Tibial artery (tissue), 4 donors: Measurements from ENCODE around the gene CIITA.

Source experiments
- DNase-seq, 2 donors: peaks; one replicate each; pipeline ENCODE4 v3.0.0-alpha.2; 2019
- H3K27ac ChIP-seq, 2 donors: fragments of 200-600 bp; sonication (generic) in 1 of 2; 1 replicate in 1 of 2; 2 replicates in 1 of 2; pipeline ENCODE4 v1.5.1; 2018 to 2019; ENCODE audit warnings: mild to moderate bottlenecking in 1 of 2
- H3K27me3 ChIP-seq, 2 donors: fragments of 200-600 bp; sonication (generic) in 1 of 2; one replicate each; pipeline versions ENCODE4 v1.5.1 to v1.6.0; 2016 to 2019
- H3K36me3 ChIP-seq, 3 donors: fragments of 200-600 bp; sonication (generic) in 2 of 3; one replicate each; pipeline ENCODE4 v1.5.1; 2016 to 2019; ENCODE audit warnings: mild to moderate bottlenecking in 2 of 3
- H3K4me1 ChIP-seq, 4 donors: fragments of 200-600 bp; sonication (generic) in 2 of 4; 1 replicate in 3 of 4; 2 replicates in 1 of 4; pipeline ENCODE4 v1.5.1; 2016 to 2019
- H3K4me3 ChIP-seq, 2 donors: fragments of 200-600 bp; sonication (generic) in 1 of 2; 1 replicate in 1 of 2; 2 replicates in 1 of 2; pipeline ENCODE4 v1.5.1; 2018 to 2019; ENCODE audit warnings: mild to moderate bottlenecking in 2 of 2
- H3K9me3 ChIP-seq, 3 donors: fragments of 200-600 bp; sonication (generic) in 1 of 3; one replicate each; pipeline ENCODE4 v1.5.1; 2016 to 2019
- intact Hi-C: fragments of 100-400 bp; cut with DNase I; formaldehyde crosslinking; loops from one replicate; pipeline ENCODE4 v1.15.0; 2023; ENCODE audit warnings: low total_unique reads
- TF ChIP-seq, protein P1 (sequence below), 2 experiments: fragments of 200-600 bp in 1 of 2; fragments of 450-650 bp in 1 of 2; IDR thresholded peaks; one replicate each; pipeline ENCODE4 v1.5.1; 2017 to 2019; ENCODE audit warnings: antibody characterized with exemption in 2 of 2, mild to moderate bottlenecking in 1 of 2, moderate library complexity in 1 of 2

The CIITA gene

DNA sequence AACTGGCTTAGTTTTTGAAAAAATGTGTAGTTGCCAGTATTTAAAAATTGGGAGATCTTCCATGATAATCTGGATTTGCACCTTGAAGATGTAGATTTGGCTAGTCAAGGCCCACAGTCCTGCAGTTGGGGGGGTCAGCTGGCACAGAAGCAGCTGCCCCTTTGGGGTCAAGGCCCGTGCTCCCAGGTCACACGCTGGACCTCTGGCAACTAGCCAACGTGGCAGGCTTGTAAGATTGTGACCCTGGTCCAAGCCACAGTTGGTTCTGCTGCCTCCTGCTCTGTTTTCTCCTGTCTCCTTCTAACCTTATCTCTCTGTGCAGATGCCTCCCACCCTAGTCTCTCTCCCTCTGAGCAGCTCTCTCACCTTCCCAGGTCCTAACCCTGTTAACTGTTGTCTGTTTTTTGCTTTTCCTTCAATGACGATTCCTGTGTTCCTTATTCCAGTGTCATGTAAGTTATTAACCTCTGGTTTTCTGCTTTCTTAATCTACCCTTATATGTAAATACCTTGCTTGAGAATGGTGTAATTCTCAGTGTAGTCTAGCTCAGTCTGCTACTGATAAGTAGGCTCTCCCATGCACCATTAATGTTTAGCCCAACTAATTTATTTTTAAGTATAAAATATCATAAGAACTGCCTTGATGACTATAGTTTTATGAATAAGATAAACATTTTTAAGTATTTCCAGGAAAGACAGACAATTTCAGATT, 95.3 kb downstream of the CIITA start:
- H3K4me1 ChIP-seq, result peaks cover 0 to 26% (median 12%) of the 10 kb centered on the region in 4 donors
- intact Hi-C loops, result loop anchor here (10.0 kb wide), 1 partner anchor 373 kb away; the partner anchor contains the start of gene RMI2

DNA sequence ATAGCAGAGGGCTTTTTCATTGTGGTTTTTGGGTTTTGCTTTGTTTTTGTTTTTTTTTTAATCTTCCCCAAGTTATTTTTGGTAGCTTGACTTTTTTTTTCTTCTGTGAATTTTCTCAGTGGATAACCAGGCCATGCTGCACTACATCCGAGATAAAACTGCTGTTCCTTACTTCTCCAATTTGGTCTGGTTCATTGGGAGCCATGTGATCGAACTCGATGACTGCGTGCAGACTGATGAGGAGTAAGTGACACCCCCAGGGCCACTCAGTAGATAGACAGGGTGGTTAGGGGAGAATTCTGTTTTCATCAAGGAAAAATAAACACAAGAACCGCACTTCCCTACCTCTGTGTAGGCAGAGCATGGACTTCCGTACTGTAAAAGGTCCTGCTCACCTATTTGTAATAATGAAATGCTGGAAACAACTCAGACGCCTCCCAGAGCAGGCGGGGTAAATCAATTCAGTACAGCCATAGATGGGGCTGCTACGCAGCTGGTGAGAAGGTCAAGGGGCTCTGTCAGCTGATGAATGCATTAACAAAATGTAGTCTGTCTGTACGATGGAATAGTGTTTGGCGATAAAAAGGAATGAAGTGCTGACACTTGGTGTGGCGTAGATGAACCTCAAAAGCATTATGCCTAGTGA, 95.9 kb downstream of the CIITA start:
- peaks cover 5 to 21% (median 18%) of the 10 kb centered on the region in 3 donors for H3K36me3 ChIP-seq
- H3K4me3 ChIP-seq, result no peak overlapping the region
- intact Hi-C loops, result loop anchor here (10.0 kb wide), 1 partner anchor 372 kb away; the partner anchor contains the start of gene RMI2
- H3K27me3 ChIP-seq, result no peaks in the 10 kb centered on the region
- no peak for DNase-seq
- no peaks in the 10 kb centered on the region for H3K9me3 ChIP-seq
- peak overlapping the region; percentile 47 to 49 for H3K27ac ChIP-seq
- TF ChIP-seq, protein P1, sequence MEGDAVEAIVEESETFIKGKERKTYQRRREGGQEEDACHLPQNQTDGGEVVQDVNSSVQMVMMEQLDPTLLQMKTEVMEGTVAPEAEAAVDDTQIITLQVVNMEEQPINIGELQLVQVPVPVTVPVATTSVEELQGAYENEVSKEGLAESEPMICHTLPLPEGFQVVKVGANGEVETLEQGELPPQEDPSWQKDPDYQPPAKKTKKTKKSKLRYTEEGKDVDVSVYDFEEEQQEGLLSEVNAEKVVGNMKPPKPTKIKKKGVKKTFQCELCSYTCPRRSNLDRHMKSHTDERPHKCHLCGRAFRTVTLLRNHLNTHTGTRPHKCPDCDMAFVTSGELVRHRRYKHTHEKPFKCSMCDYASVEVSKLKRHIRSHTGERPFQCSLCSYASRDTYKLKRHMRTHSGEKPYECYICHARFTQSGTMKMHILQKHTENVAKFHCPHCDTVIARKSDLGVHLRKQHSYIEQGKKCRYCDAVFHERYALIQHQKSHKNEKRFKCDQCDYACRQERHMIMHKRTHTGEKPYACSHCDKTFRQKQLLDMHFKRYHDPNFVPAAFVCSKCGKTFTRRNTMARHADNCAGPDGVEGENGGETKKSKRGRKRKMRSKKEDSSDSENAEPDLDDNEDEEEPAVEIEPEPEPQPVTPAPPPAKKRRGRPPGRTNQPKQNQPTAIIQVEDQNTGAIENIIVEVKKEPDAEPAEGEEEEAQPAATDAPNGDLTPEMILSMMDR (IDR thresholded peaks at IDR 0.05), result no peak
- peaks cover 0 to 26% (median 12%) of the 10 kb centered on the region in 4 donors for H3K4me1 ChIP-seq

More for the DNA sequence above, 95.3 kb downstream of the CIITA start:
- Histone ChIP-seq H3K36me3 (peaks cover 2 to 16% (median 14%) of the 10 kb centered on the region in 3 donors), H3K27me3 (no peaks in the 10 kb centered on the region), H3K9me3 (no peaks in the 10 kb centered on the region), H3K4me3 (no peak overlapping the region), H3K27ac (peak overlapping the region; percentile 47 to 49)
- no peak for DNase-seq
- TF ChIP-seq, protein P1 (IDR thresholded peaks at IDR 0.05), result no peak

DNA sequence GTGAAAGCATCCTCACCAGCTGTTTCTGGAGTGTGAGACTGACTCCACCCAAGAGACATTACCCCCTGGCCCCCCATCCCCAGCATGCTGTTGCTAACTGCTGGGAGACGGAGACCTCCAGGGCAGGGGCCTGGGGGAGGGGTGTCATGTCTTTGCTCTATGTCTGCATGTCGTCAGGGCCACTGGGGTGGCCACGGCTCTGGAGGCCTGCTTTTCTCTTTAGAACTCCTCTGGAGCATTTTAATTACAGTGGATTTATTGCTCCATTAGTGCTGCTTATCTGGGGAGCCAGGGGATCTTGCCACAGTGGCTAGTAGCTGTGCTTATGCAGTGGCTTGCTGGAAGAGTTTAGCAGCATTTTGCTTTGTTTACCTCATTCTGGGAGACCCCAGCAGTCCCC, 99.6 kb downstream of the CIITA start:
- peaks cover 0 to 33% (median 25%) of the 10 kb centered on the region in 4 donors for H3K4me1 ChIP-seq
- TF ChIP-seq, protein P1 (IDR thresholded peaks at IDR 0.05), result no peak
- no peaks in the 10 kb centered on the region for H3K9me3 ChIP-seq
- H3K27me3 ChIP-seq, result no peaks in the 10 kb centered on the region
- H3K36me3 ChIP-seq, result peaks cover 5 to 27% (median 18%) of the 10 kb centered on the region in 3 donors
- no peak overlapping the region for H3K27ac ChIP-seq
- no peak overlapping the region for H3K4me3 ChIP-seq
- intact Hi-C loops, result loop anchor here (10.0 kb wide), 1 partner anchor 368 kb away; the partner anchor contains the start of gene RMI2
- DNase-seq, result no peak

DNA sequence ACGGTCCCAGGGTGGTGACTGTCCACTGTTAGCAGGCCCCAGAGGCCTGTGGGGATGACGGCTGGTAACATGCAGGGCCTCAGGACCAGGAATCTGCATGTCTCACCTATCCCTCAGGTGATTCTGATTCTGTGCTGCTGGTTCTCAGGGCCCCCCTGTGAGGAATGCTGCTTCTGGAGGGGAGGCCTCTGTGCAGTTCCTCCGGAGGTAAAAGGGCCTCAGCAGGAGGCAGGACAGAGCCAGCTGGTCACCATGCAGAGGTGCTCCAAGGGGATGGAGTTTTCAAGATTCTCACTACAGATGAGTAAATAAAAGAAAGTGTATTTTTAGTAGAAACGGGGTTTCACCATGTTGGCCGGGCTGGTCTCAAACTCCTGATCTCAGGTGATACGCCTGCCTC, 101.1 kb downstream of the CIITA start:
- no peak overlapping the region for H3K4me3 ChIP-seq
- no peak for DNase-seq
- TF ChIP-seq, protein P1 (IDR thresholded peaks at IDR 0.05), result no peak
- peaks cover 5 to 31% (median 27%) of the 10 kb centered on the region in 3 donors for H3K36me3 ChIP-seq
- H3K4me1 ChIP-seq, result peaks cover 0 to 19% (median 15%) of the 10 kb centered on the region in 4 donors
- H3K27ac ChIP-seq, result no peak overlapping the region
- H3K27me3 ChIP-seq, result no peaks in the 10 kb centered on the region
- H3K9me3 ChIP-seq, result no peaks in the 10 kb centered on the region
- intact Hi-C loops, result loop anchor here (10.0 kb wide), 1 partner anchor 367 kb away; the partner anchor contains the start of gene RMI2

DNA sequence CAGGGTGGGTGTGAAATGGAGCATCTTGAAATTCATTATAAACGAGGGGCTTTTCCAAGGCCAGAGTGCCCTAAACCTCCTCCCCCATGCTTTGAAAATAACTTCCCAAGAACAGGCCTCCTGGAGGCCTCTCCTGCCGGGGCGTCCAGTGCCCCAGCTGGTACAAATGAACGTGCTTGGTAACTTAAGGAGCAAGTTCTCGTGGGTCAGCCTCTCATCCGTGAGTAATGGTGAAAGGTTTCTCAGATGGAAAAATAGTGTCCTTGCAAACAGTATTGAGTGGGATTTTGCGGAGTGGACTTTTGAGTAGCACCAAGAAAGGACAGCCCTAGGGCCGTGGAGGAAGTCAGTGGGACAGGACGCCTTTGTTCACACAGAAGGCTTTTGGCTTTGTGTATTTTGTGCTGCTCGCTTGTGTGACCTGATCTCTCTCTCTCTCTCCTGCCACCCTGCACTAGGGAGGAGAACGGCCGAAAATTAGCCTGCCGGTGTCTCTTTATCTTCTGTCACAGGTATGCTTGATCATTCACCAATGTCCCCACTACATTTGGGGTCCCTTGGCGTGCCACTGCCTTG, 102.0 kb downstream of the CIITA start:
- intact Hi-C loops, result loop anchor here (10.0 kb wide), 1 partner anchor 366 kb away; the partner anchor contains the start of gene RMI2
- peaks cover 5 to 39% (median 27%) of the 10 kb centered on the region in 3 donors for H3K36me3 ChIP-seq
- DNase-seq, result no peak

More for the DNA sequence above, 102.0 kb downstream of the CIITA start:
- peaks cover 0 to 18% (median 15%) of the 10 kb centered on the region in 4 donors for H3K4me1 ChIP-seq
- TF ChIP-seq, protein P1 (IDR thresholded peaks at IDR 0.05), result no peak
- H3K27ac ChIP-seq, result peak overlapping the region; percentile 58 to 73
- H3K27me3 ChIP-seq, result no peaks in the 10 kb centered on the region
- H3K9me3 ChIP-seq, result no peaks in the 10 kb centered on the region
- no peak overlapping the region for H3K4me3 ChIP-seq
